PC-9 (cell line): ENCODE data around the gene ANKS6.

ENCODE experiments used
- CTCF ChIP-seq: fragments of 200-600 bp; sonication (generic); conservative IDR thresholded peaks from 2 replicates; pipeline ENCODE4 v1.6.1; 2017; ENCODE audit warnings: mixed run types, antibody characterized with exemption, mild to moderate bottlenecking, moderate library complexity
- EZH2 ChIP-seq: fragments of 200-600 bp; sonication (generic); IDR thresholded peaks from 2 replicates; pipeline ENCODE4 v1.8.0; 2017; ENCODE audit warnings: antibody characterized with exemption, low read depth

- TF ChIP-seq CTCF: no peak
- TF ChIP-seq EZH2: no peak
Measured at GRCh38 chr9:98692392-98692791, 104.0 kb downstream of the ANKS6 start.
